Measurements from ENCODE around the gene CDH8.

DNA sequence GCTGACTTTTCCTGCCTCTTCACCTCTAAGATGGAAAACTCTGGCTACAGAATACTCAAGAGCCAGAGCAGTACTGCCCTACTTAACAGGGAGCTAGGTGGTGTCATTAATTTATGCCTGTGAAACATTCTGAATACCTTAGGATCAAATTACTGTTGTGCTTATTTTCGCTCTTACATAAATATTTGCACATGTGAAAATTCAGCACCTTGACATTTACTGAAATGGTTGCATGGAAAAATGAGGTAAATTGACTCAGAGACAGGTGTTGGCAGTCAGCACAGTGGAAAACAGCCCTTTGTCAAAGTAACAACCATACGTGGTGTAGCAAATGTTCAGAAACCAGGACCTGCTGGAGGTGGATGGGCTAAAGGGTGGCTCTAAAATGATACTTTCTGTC lies 193.6 kb downstream of the CDH8 start:
- TF ChIP-seq, protein P1, sequence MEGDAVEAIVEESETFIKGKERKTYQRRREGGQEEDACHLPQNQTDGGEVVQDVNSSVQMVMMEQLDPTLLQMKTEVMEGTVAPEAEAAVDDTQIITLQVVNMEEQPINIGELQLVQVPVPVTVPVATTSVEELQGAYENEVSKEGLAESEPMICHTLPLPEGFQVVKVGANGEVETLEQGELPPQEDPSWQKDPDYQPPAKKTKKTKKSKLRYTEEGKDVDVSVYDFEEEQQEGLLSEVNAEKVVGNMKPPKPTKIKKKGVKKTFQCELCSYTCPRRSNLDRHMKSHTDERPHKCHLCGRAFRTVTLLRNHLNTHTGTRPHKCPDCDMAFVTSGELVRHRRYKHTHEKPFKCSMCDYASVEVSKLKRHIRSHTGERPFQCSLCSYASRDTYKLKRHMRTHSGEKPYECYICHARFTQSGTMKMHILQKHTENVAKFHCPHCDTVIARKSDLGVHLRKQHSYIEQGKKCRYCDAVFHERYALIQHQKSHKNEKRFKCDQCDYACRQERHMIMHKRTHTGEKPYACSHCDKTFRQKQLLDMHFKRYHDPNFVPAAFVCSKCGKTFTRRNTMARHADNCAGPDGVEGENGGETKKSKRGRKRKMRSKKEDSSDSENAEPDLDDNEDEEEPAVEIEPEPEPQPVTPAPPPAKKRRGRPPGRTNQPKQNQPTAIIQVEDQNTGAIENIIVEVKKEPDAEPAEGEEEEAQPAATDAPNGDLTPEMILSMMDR (IDR thresholded peaks at IDR 0.05; ENCODE audit: insufficient read depth, low read length, poor library complexity, severe bottlenecking): no peak
- TF ChIP-seq EZH2phosphoT487 (conservative IDR thresholded peaks at IDR 0.05; ENCODE audit: low read length): no peak
